ENCODE data around the gene AARS2. TPM values are rescaled to one million over a fixed set of nuclear protein-coding genes. Genes with fewer than 3 reads are reported as not detected.
A peak's percentile ranks its signal among the peaks of the same experiment; 100 is the strongest.

AARS2 gene
- total and polyA plus RNA-seq, 10 of the 15 experiments (the other 5 are each of a cell fraction or from before 2014, with no cell fraction given) = 0.71 to 18.3 (median 12.7) TPM

DNA sequence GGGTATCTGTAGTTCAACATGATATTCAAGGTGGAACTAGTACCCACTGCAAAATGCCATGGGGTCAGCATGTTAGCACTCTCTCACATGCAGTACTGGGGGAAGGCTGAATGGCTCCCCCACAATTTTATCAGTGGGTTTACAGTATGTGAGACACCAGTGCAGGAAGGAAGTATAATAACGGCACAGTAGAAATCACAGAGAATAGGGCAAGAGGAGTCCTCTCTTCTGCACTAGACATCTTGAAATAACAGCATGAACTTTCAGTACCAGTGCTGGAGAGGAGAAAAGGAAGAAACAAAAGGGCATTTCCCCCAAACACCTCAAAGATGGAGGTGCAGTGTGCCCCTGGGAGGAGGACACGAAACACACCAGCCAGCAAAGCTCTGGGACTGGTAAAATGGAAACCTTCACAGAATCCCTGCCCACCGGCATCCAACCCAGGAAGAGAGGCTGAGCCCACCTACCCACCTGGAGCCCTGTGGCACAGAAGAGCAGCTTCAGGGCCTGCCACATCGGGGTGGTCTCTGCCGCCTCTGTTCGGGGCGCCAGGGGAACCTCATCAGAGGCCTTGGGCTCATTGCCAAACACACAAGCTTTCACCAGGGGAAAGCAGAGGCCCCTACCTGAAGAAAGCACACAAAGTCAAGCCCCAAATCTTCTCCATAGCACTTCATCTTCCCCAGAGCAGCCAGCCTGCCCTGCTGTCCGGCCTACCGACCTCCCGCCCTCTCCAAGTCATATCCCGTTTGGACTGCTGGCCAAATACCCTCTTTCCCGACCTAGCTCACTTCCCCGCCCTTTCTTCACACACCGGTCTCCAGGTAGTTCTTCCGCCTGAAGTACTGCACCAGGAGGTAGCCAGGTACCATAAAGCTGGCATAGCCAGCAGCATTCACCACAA, 57.0 kb downstream of the AARS2 start:
- Histone ChIP-seq H3K4me1 (ENCODE audit: control insufficient read depth, insufficient read depth, low read length) (peaks cover 50% of the 10 kb centered on the region), H3K27me3 (replicated peaks in 1 of 2; ENCODE audit: control insufficient read depth in 2 of 2, insufficient read depth in 2 of 2, low read length in 1 of 2) (no peaks in the 10 kb centered on the region), H3K9ac (ENCODE audit: control insufficient read depth, insufficient read depth, low read length) (peak overlapping the region; percentile 90), H3K27ac (ENCODE audit: control insufficient read depth, insufficient read depth) (peak overlapping the region; percentile 99), H3K36me3 (ENCODE audit: control insufficient read depth in 2 of 2, insufficient read depth in 2 of 2, low read length in 1 of 2) (peaks cover 36 to 51% of the 10 kb centered on the region in 2 experiments), H4K20me1 (ENCODE audit: control insufficient read depth, insufficient read depth) (peaks cover 5% of the 10 kb centered on the region; the same call in 1 of the 2 replicates), H3K4me3 (peak overlapping the region; percentile 77), H3K79me2 (ENCODE audit: control insufficient read depth, insufficient read depth, low read length) (peaks cover 83% of the 10 kb centered on the region), H3K9me3 (replicated peaks; ENCODE audit: control insufficient read depth, insufficient read depth, low read length) (no peaks in the 10 kb centered on the region), H3K4me2 (ENCODE audit: control insufficient read depth, insufficient read depth) (peak overlapping the region; percentile 71), H2AFZ (ENCODE audit: control insufficient read depth, low read depth, low read length) (no peak overlapping the region)
- no peak for FAIRE-seq
- RAD21 ChIA-PET (ENCODE audit: unreplicated experiment) = interaction anchor here (0.6 to 4.8 kb wide), 10 partner anchors 9 to 175 kb away, joined by 3 to 28 read pairs (median 4); partner anchors contain the start of genes HSP90AB1, NFKBIE and SLC29A1
- intact Hi-C loops (cut with micrococcal nuclease; ENCODE audit: unreplicated experiment) (no loop called here), in situ Hi-C loops (cut with MboI) (no loop called here)
- POLR2A ChIA-PET = interaction anchor here (1.0 to 10.7 kb wide), 6 partner anchors 7 to 79 kb away, joined by 3 to 131 read pairs (median 7); partner anchors contain the start of gene HSP90AB1
- CTCF ChIA-PET = interaction anchor here (1.0 to 5.0 kb wide), 15 partner anchors 8 to 160 kb away, joined by 3 to 45 read pairs (median 7); partner anchors contain the start of gene HSP90AB1
- no TSS peak for BruUV-seq (replicated peaks)
- peak; percentile 0; the same call in 1 of the 3 replicates for ATAC-seq
- DNase-seq (ENCODE audit: low read depth, low spot score) = no peak
- 2% methylated on average over 15 of the region's 15 CpGs for WGBS (ENCODE audit: insufficient coverage, insufficient replicate concordance, low lambda C conversion rate, missing lambda C conversion rate)
- SMC1A ChIA-PET (ENCODE audit: uncharacterized antibody, unreplicated experiment) = interaction anchor here (0.9 to 3.1 kb wide), 11 partner anchors 10 to 160 kb away, joined by 3 to 25 read pairs (median 5); partner anchors contain the start of genes HSP90AB1 and SLC29A1
- no peak for TF ChIP-seq MAX (IDR thresholded peaks at IDR 0.05; ENCODE audit: low read depth, low read length)
- 0 out of 2 replicates have a peak, but pooled peaks have one; percentile 3 for TF ChIP-seq POLR2AphosphoS5 (IDR thresholded peaks at IDR 0.05; ENCODE audit: low read length)
